Measurements from ENCODE around the gene ETS1. TPM values are rescaled to one million over a fixed set of nuclear protein-coding genes. Genes with fewer than 3 reads are reported as not detected.

Gene ETS1
- total and polyA plus RNA-seq, 12 donors = 9.6 to 61.7 (median 43.1) TPM

DNA sequence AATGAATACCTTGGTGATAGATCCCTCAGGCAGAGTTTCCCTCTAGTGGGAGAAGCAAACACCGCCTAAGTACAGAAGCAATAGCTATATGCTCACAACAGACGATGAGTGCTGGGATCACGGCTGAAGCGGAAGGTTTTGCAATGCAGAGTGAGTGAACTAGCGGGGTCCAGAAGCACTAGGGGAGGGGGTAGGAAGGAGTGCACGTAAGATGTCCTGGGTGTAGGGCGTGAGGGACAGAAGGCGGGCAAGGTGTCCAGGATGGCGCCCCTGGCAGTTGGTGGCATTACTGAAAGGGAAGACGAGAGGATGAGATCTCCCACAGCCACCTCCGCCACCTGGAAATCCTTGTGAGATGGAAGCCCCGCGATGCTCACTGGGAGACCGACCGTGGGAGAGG, 81.0 kb downstream of the ETS1 start:
- H3K4me1 ChIP-seq (replicated peaks in 1 of 2) = peaks cover 34 to 72% of the 10 kb centered on the region in 2 donors
- no peaks in the 10 kb centered on the region for H3K27me3 ChIP-seq
- H3K27ac ChIP-seq = peak overlapping the region in 2 of 5 donors; percentile 71 to 85
- no peak for DNase-seq
- no peaks in the 10 kb centered on the region for H3K9me3 ChIP-seq (replicated peaks in 1 of 3)
- intact Hi-C loops (cut with DNase I) = no loop called here
- no peak overlapping the region for H3K4me3 ChIP-seq
- WGBS, 4 donors = 84 to 89% (median 88%) methylated on average over 15 of the region's 15 CpGs
- TF ChIP-seq, protein P1, sequence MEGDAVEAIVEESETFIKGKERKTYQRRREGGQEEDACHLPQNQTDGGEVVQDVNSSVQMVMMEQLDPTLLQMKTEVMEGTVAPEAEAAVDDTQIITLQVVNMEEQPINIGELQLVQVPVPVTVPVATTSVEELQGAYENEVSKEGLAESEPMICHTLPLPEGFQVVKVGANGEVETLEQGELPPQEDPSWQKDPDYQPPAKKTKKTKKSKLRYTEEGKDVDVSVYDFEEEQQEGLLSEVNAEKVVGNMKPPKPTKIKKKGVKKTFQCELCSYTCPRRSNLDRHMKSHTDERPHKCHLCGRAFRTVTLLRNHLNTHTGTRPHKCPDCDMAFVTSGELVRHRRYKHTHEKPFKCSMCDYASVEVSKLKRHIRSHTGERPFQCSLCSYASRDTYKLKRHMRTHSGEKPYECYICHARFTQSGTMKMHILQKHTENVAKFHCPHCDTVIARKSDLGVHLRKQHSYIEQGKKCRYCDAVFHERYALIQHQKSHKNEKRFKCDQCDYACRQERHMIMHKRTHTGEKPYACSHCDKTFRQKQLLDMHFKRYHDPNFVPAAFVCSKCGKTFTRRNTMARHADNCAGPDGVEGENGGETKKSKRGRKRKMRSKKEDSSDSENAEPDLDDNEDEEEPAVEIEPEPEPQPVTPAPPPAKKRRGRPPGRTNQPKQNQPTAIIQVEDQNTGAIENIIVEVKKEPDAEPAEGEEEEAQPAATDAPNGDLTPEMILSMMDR (IDR thresholded peaks at IDR 0.05) = no peak
- TF ChIP-seq POLR2A (IDR thresholded peaks at IDR 0.05) = no peak
- no peaks in the 10 kb centered on the region for H3K36me3 ChIP-seq (replicated peaks in 1 of 2)

DNA sequence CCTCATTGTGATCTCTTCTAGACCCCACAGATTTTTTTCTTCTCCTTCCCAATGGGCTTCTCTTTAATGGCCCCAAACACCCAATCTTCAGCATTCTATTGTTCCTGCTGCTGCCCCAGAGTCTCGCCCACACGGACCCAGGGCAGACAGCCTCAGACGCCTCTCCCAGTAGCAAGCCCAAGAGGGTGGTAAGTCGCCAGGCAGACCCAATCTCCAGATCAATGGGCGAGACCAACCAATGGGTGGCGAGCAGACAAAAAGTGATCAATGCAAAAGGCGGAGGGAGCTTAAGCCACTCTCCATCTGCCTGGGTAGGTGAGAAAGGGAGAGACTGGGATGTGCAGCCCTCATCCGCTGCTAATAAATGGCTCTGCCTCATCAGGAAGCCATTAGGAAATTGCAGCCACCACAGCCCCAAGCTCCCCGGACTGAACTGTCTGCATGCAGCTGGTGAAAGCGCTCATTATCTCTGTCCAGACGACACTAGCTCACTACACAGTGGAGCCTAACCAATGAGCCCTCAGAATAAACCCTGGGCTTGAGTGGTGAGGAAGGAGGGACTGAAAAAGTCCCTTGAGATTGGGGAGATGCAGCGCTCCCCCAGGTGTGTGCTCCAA, 81.8 kb downstream of the ETS1 start:
- Histone ChIP-seq H3K27me3 (no peaks in the 10 kb centered on the region), H3K9me3 (replicated peaks in 1 of 3) (no peaks in the 10 kb centered on the region), H3K4me3 (no peak overlapping the region), H3K4me1 (replicated peaks in 1 of 2) (peaks cover 34 to 72% of the 10 kb centered on the region in 2 donors), H3K27ac (peak overlapping the region in 2 of 5 donors; percentile 21 to 33), H3K36me3 (replicated peaks in 1 of 2) (no peaks in the 10 kb centered on the region)
- intact Hi-C loops (cut with DNase I) = no loop called here
- WGBS, 4 donors = 73 to 88% (median 81%) methylated on average over 12 of the region's 12 CpGs
- no peak for DNase-seq
- no peak for TF ChIP-seq POLR2A (IDR thresholded peaks at IDR 0.05)
- TF ChIP-seq, protein P1 (IDR thresholded peaks at IDR 0.05) = no peak

DNA sequence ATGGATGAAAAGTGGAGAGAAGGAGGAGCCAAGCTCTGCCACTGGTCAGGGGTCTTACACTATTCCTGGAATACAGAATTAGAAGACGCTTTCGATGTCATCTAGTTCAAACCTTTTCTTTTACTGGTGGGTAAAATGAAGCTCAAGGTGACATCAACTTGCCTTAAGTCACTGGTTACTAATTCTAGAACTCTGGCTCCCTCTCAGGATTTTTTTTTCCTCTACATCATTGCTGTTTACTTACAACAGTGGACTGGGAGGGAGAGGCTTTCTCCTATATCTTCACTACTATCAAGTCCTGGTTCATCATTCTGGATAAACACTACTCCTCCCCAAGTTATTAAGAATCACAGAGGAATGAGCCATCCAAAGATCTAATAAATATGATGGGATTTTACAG, 82.9 kb downstream of the ETS1 start:
- WGBS, 4 donors = 87 to 96% (median 91%) methylated on average over 2 of the region's 2 CpGs
- H3K4me1 ChIP-seq (replicated peaks in 1 of 2) = peaks cover 39 to 75% of the 10 kb centered on the region in 2 donors
- peak overlapping the region in 1 of 5 donors; percentile 14 for H3K27ac ChIP-seq
- DNase-seq = no peak
- H3K9me3 ChIP-seq (replicated peaks in 1 of 3) = no peaks in the 10 kb centered on the region
- intact Hi-C loops (cut with DNase I) = no loop called here
- TF ChIP-seq POLR2A (IDR thresholded peaks at IDR 0.05) = no peak
- TF ChIP-seq, protein P1 (IDR thresholded peaks at IDR 0.05) = no peak
- H3K4me3 ChIP-seq = no peak overlapping the region
- no peaks in the 10 kb centered on the region for H3K36me3 ChIP-seq (replicated peaks in 1 of 2)
- no peaks in the 10 kb centered on the region for H3K27me3 ChIP-seq

DNA sequence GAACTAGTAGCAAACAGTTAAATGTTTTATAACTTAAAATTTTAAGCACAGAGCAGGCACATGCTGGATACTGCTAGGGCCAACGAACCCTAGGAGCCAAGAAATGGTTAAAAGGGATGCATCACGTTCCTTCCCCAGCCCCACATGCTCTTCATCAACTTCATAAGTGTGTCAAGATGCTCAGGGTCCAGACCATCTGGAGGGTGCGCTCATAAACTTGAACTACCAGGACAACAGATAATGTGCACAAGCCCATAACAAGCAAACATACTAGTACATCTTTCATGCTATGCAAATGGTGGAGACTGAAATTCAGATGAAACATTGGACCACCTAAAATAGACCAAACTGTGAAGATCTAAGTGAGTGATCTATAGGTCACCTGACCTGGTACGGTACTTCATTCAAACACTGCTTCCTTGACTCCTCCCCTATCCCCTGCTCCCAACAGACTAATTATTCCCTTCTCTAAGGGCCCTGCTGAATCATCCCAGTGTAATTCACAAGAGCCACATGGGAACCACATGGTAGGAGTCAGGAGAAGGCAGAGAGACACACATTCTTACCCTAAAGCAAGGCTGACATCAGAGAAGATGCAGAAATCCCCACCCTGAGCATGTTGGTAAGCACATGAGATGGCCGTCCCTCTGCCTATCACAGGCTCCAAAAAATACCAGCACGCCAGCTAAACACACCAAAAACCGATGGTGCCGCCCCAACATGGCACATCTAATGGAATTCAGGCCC, 83.9 kb downstream of the ETS1 start:
- no peaks in the 10 kb centered on the region for H3K9me3 ChIP-seq (replicated peaks in 1 of 3)
- peak overlapping the region in 1 of 5 donors; percentile 29 for H3K27ac ChIP-seq
- no peak overlapping the region for H3K4me3 ChIP-seq
- H3K4me1 ChIP-seq (replicated peaks in 1 of 2) = peaks cover 34 to 74% of the 10 kb centered on the region in 2 donors
- TF ChIP-seq, protein P1 (IDR thresholded peaks at IDR 0.05) = no peak
- no peak for TF ChIP-seq POLR2A (IDR thresholded peaks at IDR 0.05)
- intact Hi-C loops (cut with DNase I) = no loop called here
- no peak for DNase-seq
- no peaks in the 10 kb centered on the region for H3K36me3 ChIP-seq (replicated peaks in 1 of 2)
- no peaks in the 10 kb centered on the region for H3K27me3 ChIP-seq
- WGBS, 4 donors = 69 to 75% (median 75%) methylated on average over 8 of the region's 8 CpGs

All from adrenal gland (tissue), 12 donors.